Sigmoid colon (tissue), 4 donors: ENCODE measurements around the gene RNF223.

ENCODE experiments used
- CTCF ChIP-seq, 4 experiments: fragments of 450-650 bp in 3 of 4; fragments of 200-600 bp in 1 of 4; IDR thresholded peaks; one replicate each; pipeline ENCODE4 v1.5.1; 2016 to 2019; ENCODE audit warnings: antibody characterized with exemption in 4 of 4, mild to moderate bottlenecking in 3 of 4, moderate library complexity in 2 of 4
- EP300 ChIP-seq, 4 donors: sonication (generic); formaldehyde crosslinking; IDR thresholded peaks; one replicate each; pipeline ENCODE4 v1.6.1; 2017; ENCODE audit warnings: antibody characterized with exemption in 4 of 4
- POLR2A ChIP-seq, 2 donors: fragments of 450-650 bp; IDR thresholded peaks; one replicate each; pipeline ENCODE4 v1.6.1; 2016; ENCODE audit warnings: antibody characterized with exemption in 2 of 2, mild to moderate bottlenecking in 2 of 2, moderate library complexity in 2 of 2
- POLR2AphosphoS5 ChIP-seq, 4 donors: sonication (generic); formaldehyde crosslinking; IDR thresholded peaks; one replicate each; pipeline ENCODE4 v1.6.1; 2017; ENCODE audit warnings: antibody characterized with exemption in 4 of 4

- TF ChIP-seq POLR2A (IDR thresholded peaks at IDR 0.05): no peak
- TF ChIP-seq POLR2AphosphoS5 (IDR thresholded peaks at IDR 0.05): no peak
- no peak for TF ChIP-seq CTCF (IDR thresholded peaks at IDR 0.05)
- no peak for TF ChIP-seq EP300 (IDR thresholded peaks at IDR 0.05)
Measured at GRCh38 chr1:1045129-1045528, 29.0 kb downstream of the RNF223 start.
